NCI-H510A (cell line): ENCODE data around the gene PXMP4.

Experiments used
- DNase-seq: peaks from one replicate; lab custom pipeline; 2025; lab: John Stamatoyannopoulos, UW

Gene PXMP4

GRCh38 chr20:33684533-33685327, 35.4 kb downstream of the PXMP4 start:
- DNase-seq, result no peak

GRCh38 chr20:33681728-33682353, 38.3 kb downstream of the PXMP4 start:
- DNase-seq, result no peak

GRCh38 chr20:33681288-33681687, 38.8 kb downstream of the PXMP4 start:
- no peak for DNase-seq

GRCh38 chr20:33680686-33681085, 39.4 kb downstream of the PXMP4 start:
- no peak for DNase-seq

- DNase-seq, result no peak
Measured at GRCh38 chr20:33679758-33680485, 40.2 kb downstream of the PXMP4 start.

GRCh38 chr20:33677991-33678702, 42.0 kb downstream of the PXMP4 start:
- no peak for DNase-seq

- no peak for DNase-seq
Measured at GRCh38 chr20:33676652-33677645, 43.2 kb downstream of the PXMP4 start.

GRCh38 chr20:33676121-33676520, 44.0 kb downstream of the PXMP4 start:
- no peak for DNase-seq

GRCh38 chr20:33675136-33675959, 44.8 kb downstream of the PXMP4 start:
- no peak for DNase-seq

- peak; percentile 59 for DNase-seq
Measured at GRCh38 chr20:33674294-33675135, 45.6 kb downstream of the PXMP4 start, which contains the start of gene NECAB3. Gene NECAB3, minus strand, starts transcription at chr20:33674428. Its CDS starts 76 bp downstream, at chr20:33674352.

- DNase-seq, result no peak
Measured at GRCh38 chr20:33673410-33674293, 46.5 kb downstream of the PXMP4 start.

GRCh38 chr20:33673114-33673409, 47.0 kb downstream of the PXMP4 start:
- no peak for DNase-seq

- no peak for DNase-seq
Measured at GRCh38 chr20:33672426-33673113, 47.5 kb downstream of the PXMP4 start.

GRCh38 chr20:33671573-33672288, 48.4 kb downstream of the PXMP4 start:
- DNase-seq, result no peak

- DNase-seq, result no peak
Measured at GRCh38 chr20:33670715-33671499, 49.2 kb downstream of the PXMP4 start.
